GM18951 (cell line): ENCODE results near the gene MX1.

Experiments used
- POLR2A ChIP-seq: IDR thresholded peaks from 4 replicates; pipeline ENCODE4 v1.6.1; 2011; ENCODE audit warnings: mild to moderate bottlenecking; ENCODE audit not compliant: insufficient read length, insufficient read depth; ENCODE audit errors: extremely low read depth
- in situ Hi-C: fragments of 300-500 bp; cut with MboI; formaldehyde crosslinking; loops from one replicate; pipeline ENCODE4 v1.12.0; 2022; ENCODE audit warnings: low sequenced_read_pairs, mixed read lengths, inconsistent platforms; ENCODE audit not compliant: unreplicated experiment

Gene MX1

GRCh38 chr21:41449613-41450012 is 23.6 kb downstream of the MX1 start:
- in situ Hi-C loops, result loop anchor here (10.0 kb wide), 1 partner anchor 165 kb away; no protein-coding TSS in a partner anchor
- peak; percentile 25 for TF ChIP-seq POLR2A

GRCh38 chr21:41451753-41452676 is 26.0 kb downstream of the MX1 start:
- TF ChIP-seq POLR2A, result no peak
- in situ Hi-C loops, result loop anchor here (10.0 kb wide), 1 partner anchor 167 kb away; no protein-coding TSS in a partner anchor

- in situ Hi-C loops, result loop anchor here (10.0 kb wide), 1 partner anchor 168 kb away; no protein-coding TSS in a partner anchor
- TF ChIP-seq POLR2A, result no peak
Measured at GRCh38 chr21:41453198-41453597, 27.2 kb downstream of the MX1 start.

- TF ChIP-seq POLR2A, result no peak
- in situ Hi-C loops, result loop anchor here (10.0 kb wide), 1 partner anchor 169 kb away; no protein-coding TSS in a partner anchor
Measured at GRCh38 chr21:41453761-41454160, 27.7 kb downstream of the MX1 start.

GRCh38 chr21:41458121-41458520 is 32.1 kb downstream of the MX1 start:
- in situ Hi-C loops, result loop anchor here (10.0 kb wide), 1 partner anchor 173 kb away; no protein-coding TSS in a partner anchor
- TF ChIP-seq POLR2A, result no peak

- in situ Hi-C loops, result loop anchor here (10.0 kb wide), 1 partner anchor 174 kb away; no protein-coding TSS in a partner anchor
Measured at GRCh38 chr21:41458559-41458958, 32.5 kb downstream of the MX1 start.

GRCh38 chr21:41459884-41460534 is 34.0 kb downstream of the MX1 start:
- TF ChIP-seq POLR2A, result peak; percentile 46
- in situ Hi-C loops, result loop anchor here (10.0 kb wide), 1 partner anchor 175 kb away; no protein-coding TSS in a partner anchor

More at GRCh38 chr21:41458559-41458958, 32.5 kb downstream of the MX1 start:
- peak; percentile 29 for TF ChIP-seq POLR2A

- in situ Hi-C loops, result no loop called here
- peak; percentile 33 for TF ChIP-seq POLR2A
Measured at GRCh38 chr21:41460578-41461527, 34.8 kb downstream of the MX1 start.

- no peak for TF ChIP-seq POLR2A
- in situ Hi-C loops, result no loop called here
Measured at GRCh38 chr21:41465176-41465781, 39.2 kb downstream of the MX1 start.

GRCh38 chr21:41466024-41466820 is 40.2 kb downstream of the MX1 start:
- TF ChIP-seq POLR2A, result no peak
- in situ Hi-C loops, result no loop called here

GRCh38 chr21:41470054-41470453 is 44.0 kb downstream of the MX1 start:
- no peak for TF ChIP-seq POLR2A
- in situ Hi-C loops, result no loop called here
